ENCODE measurements around the gene KEL.

DNA sequence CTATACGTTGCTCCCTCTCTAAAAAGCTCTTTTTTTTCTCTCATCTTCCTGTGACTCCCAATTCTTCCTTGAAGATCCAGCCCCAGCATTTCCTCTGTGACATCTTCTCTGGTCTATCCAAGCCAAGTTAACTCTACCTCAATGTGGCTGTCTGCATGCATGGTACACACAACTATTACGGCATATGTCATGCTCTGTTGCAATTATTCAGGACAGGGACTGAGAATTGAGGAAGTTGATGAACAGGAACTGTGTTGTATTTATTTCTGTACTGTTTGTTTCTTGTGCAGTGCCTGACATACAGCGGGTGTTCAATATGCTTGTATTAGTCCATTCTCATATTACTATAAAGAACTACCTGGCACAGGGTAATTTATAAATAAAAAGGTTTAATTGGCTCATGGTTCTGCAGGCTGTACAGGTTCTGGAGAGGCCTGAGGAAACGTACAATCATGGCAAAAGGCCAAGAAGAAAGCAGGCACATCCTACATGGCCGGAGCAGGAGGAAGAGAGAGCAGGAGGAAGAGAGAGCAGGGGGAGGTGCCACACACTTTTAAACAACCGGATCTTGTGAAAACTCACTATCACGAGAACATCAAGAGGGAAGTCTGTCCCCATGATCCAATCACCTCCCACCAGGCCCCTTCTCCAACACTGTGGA lies 34.9 kb downstream of the KEL start:
- TF ChIP-seq, protein P1, sequence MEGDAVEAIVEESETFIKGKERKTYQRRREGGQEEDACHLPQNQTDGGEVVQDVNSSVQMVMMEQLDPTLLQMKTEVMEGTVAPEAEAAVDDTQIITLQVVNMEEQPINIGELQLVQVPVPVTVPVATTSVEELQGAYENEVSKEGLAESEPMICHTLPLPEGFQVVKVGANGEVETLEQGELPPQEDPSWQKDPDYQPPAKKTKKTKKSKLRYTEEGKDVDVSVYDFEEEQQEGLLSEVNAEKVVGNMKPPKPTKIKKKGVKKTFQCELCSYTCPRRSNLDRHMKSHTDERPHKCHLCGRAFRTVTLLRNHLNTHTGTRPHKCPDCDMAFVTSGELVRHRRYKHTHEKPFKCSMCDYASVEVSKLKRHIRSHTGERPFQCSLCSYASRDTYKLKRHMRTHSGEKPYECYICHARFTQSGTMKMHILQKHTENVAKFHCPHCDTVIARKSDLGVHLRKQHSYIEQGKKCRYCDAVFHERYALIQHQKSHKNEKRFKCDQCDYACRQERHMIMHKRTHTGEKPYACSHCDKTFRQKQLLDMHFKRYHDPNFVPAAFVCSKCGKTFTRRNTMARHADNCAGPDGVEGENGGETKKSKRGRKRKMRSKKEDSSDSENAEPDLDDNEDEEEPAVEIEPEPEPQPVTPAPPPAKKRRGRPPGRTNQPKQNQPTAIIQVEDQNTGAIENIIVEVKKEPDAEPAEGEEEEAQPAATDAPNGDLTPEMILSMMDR (IDR thresholded peaks at IDR 0.05): no peak
- no peak for TF ChIP-seq POLR2A (IDR thresholded peaks at IDR 0.05)
- no peak for TF ChIP-seq POLR2AphosphoS5 (IDR thresholded peaks at IDR 0.05)
